GM12874 (cell line): ENCODE measurements around the gene HIBADH.

ENCODE experiments used
- TF ChIP-seq, protein P1 (sequence below): IDR thresholded peaks from 2 replicates; pipeline ENCODE4 v1.5.1; 2011; ENCODE audit warnings: low read depth, mild to moderate bottlenecking, control low read depth, low read length, moderate library complexity; ENCODE audit not compliant: insufficient read depth

Gene HIBADH

DNA sequence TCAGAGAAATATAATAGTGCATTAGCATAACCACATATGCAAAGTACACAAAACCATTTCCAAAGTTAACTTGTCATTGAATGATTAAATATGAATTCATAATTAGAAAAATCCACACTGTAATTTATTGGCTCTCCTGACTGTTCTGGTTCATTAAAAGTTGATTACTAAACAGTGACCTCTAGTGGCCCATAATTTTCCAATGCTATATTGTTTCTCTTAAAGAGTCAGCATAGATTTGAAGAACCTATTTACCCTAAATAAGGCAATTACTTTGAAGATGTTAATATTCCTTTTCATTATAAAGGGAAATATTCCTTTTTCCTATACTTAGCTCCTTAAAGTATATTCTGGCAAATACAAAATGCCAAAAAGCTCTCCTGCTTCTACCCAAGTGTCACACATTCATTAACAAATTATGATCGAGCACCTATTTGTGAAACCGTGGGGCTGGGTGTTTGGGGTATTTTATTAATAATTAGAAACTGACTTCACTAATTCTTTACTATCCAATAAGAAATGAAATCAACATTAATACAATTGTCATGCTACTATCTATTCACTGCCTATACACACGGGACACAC, 86.2 kb downstream of the HIBADH start:
- TF ChIP-seq, protein P1, sequence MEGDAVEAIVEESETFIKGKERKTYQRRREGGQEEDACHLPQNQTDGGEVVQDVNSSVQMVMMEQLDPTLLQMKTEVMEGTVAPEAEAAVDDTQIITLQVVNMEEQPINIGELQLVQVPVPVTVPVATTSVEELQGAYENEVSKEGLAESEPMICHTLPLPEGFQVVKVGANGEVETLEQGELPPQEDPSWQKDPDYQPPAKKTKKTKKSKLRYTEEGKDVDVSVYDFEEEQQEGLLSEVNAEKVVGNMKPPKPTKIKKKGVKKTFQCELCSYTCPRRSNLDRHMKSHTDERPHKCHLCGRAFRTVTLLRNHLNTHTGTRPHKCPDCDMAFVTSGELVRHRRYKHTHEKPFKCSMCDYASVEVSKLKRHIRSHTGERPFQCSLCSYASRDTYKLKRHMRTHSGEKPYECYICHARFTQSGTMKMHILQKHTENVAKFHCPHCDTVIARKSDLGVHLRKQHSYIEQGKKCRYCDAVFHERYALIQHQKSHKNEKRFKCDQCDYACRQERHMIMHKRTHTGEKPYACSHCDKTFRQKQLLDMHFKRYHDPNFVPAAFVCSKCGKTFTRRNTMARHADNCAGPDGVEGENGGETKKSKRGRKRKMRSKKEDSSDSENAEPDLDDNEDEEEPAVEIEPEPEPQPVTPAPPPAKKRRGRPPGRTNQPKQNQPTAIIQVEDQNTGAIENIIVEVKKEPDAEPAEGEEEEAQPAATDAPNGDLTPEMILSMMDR: no peak

DNA sequence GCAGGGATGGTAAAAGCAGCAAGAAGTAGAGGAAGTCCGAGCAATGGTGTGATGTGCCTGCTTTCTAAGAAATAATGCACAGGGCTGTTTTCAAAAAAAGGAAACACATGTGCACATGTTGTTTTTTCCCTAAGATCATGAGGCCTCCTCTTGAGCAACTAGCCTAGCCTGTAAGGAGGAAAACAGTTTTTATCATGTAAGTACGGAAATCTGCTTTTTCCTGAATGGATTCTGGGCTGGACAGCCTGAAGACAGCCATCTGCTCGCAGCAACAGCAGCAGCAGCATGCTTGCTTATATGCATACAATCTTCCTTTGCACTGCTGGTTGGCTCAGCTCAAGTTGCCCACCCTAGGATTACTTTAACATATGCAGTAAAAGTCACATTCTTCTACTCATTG, 87.1 kb downstream of the HIBADH start:
- TF ChIP-seq, protein P1: no peak

DNA sequence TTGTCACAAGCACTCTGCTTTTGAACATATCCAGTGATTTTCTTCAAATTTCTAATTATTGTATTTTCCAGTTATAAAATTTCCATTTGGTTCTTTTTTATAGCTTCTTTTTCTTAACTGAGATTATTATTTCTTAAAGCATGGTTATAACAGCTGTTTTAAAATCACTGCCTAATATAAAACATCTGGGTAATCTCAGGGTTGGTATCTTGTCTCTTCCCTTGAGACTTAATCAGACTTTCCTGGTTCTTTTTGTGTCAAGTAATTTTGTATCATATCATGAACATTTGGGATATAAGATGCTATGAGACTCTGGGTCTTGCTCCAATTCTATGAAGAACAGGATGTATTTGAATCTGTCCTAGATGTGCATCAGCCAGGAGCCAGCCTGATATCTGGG, 93.6 kb downstream of the HIBADH start:
- TF ChIP-seq, protein P1: no peak

DNA sequence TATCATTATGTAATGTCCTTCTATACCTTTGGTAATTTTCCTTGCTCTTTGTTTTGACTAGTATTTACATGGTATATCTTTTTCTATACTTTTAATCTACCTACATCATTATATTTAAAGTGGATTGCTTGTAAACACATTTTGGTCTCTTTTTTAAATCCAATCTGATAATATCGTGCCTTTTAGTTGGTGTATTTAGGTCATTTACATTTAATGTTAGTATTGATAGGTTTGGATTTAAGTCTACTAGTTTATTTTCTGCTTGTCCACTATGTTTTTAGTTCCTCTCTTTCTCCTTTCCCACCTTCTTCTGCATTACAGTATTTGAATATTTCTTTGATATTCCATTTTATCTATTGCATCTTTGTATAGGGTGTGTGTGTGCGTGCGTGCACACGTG, 95.4 kb downstream of the HIBADH start:
- TF ChIP-seq, protein P1: no peak

DNA sequence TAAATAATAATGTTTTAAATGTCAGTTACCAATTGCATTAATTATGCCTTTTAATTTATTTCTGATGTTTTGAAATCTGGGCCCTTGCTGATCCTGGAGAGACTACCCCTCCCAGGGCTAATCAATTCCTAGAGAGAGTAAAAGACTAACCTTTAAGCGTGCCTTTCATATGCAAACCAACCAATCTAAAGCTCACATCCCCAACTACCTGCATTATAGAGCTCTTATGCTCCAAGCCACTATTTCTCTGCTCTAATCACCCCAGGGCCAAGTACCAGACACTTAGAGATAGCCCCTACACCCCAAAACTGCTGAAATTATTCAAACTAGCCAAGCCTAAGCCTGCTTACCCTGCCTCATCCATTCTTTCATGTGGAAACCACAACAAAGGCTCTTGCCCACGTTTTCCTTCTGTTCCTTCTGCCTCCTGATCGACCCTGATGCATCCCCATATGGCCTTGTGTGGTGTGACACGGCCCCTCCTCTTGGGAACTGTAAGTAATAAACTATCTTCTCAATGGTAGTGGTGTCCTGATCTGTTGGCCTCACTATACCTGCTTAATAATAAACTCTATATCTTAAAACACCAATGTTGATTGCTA, 97.7 kb downstream of the HIBADH start:
- TF ChIP-seq, protein P1: no peak

DNA sequence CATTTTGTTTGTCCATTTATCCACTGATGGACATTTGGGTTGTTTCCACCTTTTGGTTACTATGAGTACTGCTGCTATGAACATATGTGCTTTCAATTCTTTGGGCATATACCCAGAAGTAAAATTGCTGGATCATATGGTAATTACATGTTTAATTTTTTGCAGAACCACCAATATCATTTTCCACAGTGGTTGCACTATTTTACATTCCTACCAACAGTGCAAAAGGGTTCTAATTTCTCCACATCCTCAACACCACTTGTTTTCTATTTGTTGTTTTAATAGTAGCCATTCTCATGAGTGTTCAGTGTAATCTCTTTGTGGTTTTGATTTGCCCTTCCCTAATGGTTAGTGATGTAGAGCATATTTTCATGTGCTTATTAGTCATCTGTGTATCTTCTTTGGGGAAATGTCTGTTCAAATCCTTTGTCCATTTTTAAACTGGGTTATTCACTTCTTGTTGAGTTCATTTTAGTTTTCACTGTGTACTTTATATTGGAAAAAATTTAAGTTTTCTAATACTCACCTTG, 101.9 kb downstream of the HIBADH start:
- TF ChIP-seq, protein P1: no peak

DNA sequence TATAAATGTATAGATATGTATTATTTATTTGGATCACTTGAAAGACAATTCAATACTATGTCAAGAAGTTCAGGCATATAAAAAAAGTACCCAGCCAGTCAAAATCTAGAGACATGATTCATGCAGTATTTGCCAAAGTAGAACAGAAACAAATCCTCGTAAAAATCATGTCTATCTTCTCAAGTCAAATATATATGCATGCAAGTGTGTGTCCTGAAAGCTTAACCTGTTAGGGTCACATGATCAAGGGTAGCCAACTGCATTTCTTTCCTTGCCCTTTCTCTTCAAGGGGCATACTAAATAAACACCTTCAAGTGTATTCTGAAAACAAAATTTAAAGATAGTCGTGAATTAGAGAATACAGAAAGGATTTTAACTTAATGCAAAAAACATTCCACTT, 107.0 kb downstream of the HIBADH start:
- TF ChIP-seq, protein P1: no peak
